OCI-LY3 (cell line): ENCODE data around the gene ACCSL.

ENCODE experiments used
- CTCF ChIP-seq: fragments of 200-600, 300-600 bp; sonication (generic); IDR thresholded peaks from 2 replicates; pipeline ENCODE4 v1.5.1; 2014; ENCODE audit warnings: antibody characterized with exemption, low read length, low read depth
- EZH2phosphoT487 ChIP-seq: fragments of 200-600 bp; shearing (Covaris generic); IDR thresholded peaks from 2 replicates; pipeline ENCODE4 v1.6.1; 2018; ENCODE audit warnings: antibody characterized with exemption, mixed run types, low read depth

- TF ChIP-seq CTCF (no peak), EZH2phosphoT487 (no peak)
Measured at GRCh38 chr11:44049832-44050231, 2.1 kb downstream of the ACCSL start.
